Thyroid gland (tissue), 4 donors: Measurements from ENCODE around the gene NPAS2. TPM values are rescaled to one million over a fixed set of nuclear protein-coding genes. Genes with fewer than 3 reads are reported as not detected.

Experiments used
- DNase-seq, 2 donors: peaks; one replicate each; pipeline ENCODE4 v3.0.0-alpha.2; 2019
- H3K27ac ChIP-seq, 3 donors: fragments of 200-600 bp; sonication (generic); 1 replicate in 2 of 3; 2 replicates in 1 of 3; pipeline ENCODE4 v1.5.1; 2016 to 2019; ENCODE audit warnings: mild to moderate bottlenecking in 1 of 3, moderate library complexity in 1 of 3
- H3K27me3 ChIP-seq: fragments of 200-600 bp; sonication (generic); one replicate; pipeline ENCODE4 v1.5.1; 2019
- H3K36me3 ChIP-seq, 2 donors: fragments of 200-600 bp; sonication (generic); one replicate each; pipeline ENCODE4 v1.5.1; 2016 to 2019
- H3K4me1 ChIP-seq, 2 donors: fragments of 200-600 bp; sonication (generic); one replicate each; pipeline ENCODE4 v1.5.1; 2017 to 2019
- H3K4me3 ChIP-seq, 3 donors: fragments of 200-600 bp; sonication (generic); replicated peaks in 1 of 3; 1 replicate in 2 of 3; 2 replicates in 1 of 3; pipeline ENCODE4 v1.5.1; 2016; ENCODE audit warnings: mild to moderate bottlenecking in 1 of 3
- H3K9me3 ChIP-seq: fragments of 200-600 bp; sonication (generic); one replicate; pipeline ENCODE4 v1.5.1; 2017
- POLR2A ChIP-seq, 2 donors: fragments of 450-650 bp; IDR thresholded peaks; one replicate each; pipeline ENCODE4 v1.6.1; 2017; ENCODE audit warnings: antibody characterized with exemption in 2 of 2, mild to moderate bottlenecking in 2 of 2, moderate library complexity in 1 of 2
- WGBS, 2 donors: methylation state at CpG; one replicate each; pipeline ENCODE4 v1.1.5; 2017; 5-methylcytosine and 5-hydroxymethylcytosine counted together
- intact Hi-C: fragments of 100-400 bp; cut with DNase I; formaldehyde crosslinking; loops from one replicate; pipeline ENCODE4 v1.15.1; 2023
- total RNA-seq, 4 donors: library from RNA; depleted of rRNA; stranded (reverse); fragments of >200 nt; gene quantifications; one replicate each; pipeline ENCODE4 v1.2.3, GENCODE V29; 2016
- TF ChIP-seq, protein P1 (sequence below), 6 experiments: fragments of 200-600 bp in 3 of 6; fragments of 450-650 bp in 3 of 6; sonication (generic) in 3 of 6; IDR thresholded peaks; one replicate each; pipeline ENCODE4 v1.5.1; 2016 to 2019; ENCODE audit warnings: antibody characterized with exemption in 6 of 6, mild to moderate bottlenecking in 2 of 6, inconsistent platforms in 1 of 6, moderate library complexity in 1 of 6

NPAS2 gene, protein sequence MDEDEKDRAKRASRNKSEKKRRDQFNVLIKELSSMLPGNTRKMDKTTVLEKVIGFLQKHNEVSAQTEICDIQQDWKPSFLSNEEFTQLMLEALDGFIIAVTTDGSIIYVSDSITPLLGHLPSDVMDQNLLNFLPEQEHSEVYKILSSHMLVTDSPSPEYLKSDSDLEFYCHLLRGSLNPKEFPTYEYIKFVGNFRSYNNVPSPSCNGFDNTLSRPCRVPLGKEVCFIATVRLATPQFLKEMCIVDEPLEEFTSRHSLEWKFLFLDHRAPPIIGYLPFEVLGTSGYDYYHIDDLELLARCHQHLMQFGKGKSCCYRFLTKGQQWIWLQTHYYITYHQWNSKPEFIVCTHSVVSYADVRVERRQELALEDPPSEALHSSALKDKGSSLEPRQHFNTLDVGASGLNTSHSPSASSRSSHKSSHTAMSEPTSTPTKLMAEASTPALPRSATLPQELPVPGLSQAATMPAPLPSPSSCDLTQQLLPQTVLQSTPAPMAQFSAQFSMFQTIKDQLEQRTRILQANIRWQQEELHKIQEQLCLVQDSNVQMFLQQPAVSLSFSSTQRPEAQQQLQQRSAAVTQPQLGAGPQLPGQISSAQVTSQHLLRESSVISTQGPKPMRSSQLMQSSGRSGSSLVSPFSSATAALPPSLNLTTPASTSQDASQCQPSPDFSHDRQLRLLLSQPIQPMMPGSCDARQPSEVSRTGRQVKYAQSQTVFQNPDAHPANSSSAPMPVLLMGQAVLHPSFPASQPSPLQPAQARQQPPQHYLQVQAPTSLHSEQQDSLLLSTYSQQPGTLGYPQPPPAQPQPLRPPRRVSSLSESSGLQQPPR
- 10 to 100 TPM; 12.7 to 22.8 (median 16.1) TPM for total RNA-seq

DNA sequence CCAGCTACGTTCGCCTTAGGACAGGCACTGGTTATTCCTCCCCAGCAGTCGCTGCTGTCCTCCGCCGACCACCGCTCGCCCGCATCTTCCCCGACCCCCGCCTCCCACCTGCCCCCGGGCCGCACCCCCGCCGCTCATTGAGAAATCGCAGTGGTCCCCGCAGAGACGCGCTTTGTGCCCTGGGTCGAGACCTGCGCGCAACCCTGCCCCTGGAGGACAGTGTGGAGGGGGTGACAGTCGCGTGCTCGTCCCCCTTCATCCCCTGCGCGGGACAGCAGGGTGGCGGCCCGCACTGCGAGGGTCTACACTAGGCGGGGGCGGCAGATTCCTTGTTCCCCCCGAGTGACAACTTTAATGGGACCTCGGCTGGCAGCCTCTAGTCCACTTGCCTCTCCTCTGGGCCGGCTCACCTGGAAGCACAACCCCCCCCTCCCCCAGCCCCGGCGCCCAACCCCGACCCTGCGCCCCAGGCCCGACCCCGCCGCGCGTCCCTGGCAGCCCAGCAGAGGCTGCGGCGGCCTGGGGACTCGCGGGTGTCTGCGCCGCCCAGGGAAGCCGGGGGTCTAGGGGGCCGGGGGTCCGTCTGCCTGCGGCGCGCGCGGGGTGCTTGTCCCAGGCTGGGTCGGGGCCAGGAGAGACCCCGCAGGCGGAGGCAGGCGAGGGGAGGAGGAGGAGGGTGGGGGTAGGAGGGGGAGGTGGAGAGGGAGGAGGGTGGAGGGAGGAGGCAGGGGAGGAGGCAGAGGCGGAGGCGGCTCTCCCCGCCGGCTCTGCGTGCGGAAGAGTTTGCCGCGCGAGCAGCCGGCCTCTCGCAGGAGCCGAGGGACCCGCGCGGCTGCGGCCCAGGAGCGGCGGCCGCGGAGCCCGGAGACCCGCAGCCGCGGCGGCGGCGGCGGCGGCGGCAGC, at the start of gene NPAS2:
Gene NPAS2 (plus strand): TSS at position 770 of the 903 bp plus-strand sequence. CDS start 84,616 bp downstream, outside the sequence.
- Histone ChIP-seq H3K4me3 (peak within 1 kb of the TSS; percentile 37 to 70 (median 66)), H3K4me1 (peaks cover 8 to 14% of the 10 kb centered on the region in 2 donors), H3K27ac (peak within 1 kb of the TSS in 2 of 3 donors; percentile 81 to 87), H3K9me3 (no peaks in the 10 kb centered on the region), H3K27me3 (no peaks in the 10 kb centered on the region), H3K36me3 (no peaks in the 10 kb centered on the region)
- 0 to 1% methylated on average over 2 to 23 of the region's 91 CpGs for WGBS, 2 donors
- peak in 1 of 2 donors; percentile 61 for TF ChIP-seq POLR2A (IDR thresholded peaks at IDR 0.05)
- TF ChIP-seq, protein P1, sequence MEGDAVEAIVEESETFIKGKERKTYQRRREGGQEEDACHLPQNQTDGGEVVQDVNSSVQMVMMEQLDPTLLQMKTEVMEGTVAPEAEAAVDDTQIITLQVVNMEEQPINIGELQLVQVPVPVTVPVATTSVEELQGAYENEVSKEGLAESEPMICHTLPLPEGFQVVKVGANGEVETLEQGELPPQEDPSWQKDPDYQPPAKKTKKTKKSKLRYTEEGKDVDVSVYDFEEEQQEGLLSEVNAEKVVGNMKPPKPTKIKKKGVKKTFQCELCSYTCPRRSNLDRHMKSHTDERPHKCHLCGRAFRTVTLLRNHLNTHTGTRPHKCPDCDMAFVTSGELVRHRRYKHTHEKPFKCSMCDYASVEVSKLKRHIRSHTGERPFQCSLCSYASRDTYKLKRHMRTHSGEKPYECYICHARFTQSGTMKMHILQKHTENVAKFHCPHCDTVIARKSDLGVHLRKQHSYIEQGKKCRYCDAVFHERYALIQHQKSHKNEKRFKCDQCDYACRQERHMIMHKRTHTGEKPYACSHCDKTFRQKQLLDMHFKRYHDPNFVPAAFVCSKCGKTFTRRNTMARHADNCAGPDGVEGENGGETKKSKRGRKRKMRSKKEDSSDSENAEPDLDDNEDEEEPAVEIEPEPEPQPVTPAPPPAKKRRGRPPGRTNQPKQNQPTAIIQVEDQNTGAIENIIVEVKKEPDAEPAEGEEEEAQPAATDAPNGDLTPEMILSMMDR (IDR thresholded peaks at IDR 0.05): no peak
- intact Hi-C loops: loop anchor here (10.0 kb wide), 2 partner anchors 75 to 85 kb away; no protein-coding TSS in a partner anchor
- DNase-seq: peak; percentile 44 to 58

DNA sequence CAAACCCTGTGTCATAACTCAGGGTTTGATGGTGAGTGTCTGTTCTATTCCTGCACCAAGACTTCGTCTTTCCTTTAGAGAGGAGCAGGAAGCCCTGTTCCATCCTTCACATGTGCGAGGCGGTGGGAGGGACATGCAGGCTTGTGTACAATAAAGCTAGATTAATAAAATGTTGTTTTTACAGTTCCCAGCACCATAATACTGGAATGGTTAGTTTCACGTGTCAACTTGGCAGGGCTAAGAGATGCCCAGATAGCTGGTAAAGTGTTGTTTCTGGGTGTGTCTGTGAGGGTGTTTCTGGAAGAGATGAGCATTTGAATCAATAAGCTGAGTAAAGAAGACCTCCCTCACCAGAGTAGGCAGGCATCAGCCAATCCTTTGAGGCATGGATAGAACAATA, 48.8 kb upstream of the NPAS2 start:
- TF ChIP-seq, protein P1 (IDR thresholded peaks at IDR 0.05): no peak
- no peak for TF ChIP-seq POLR2A (IDR thresholded peaks at IDR 0.05)
- Histone ChIP-seq H3K27ac (no peak overlapping the region), H3K9me3 (no peaks in the 10 kb centered on the region), H3K27me3 (no peaks in the 10 kb centered on the region), H3K4me3 (no peak overlapping the region), H3K36me3 (no peaks in the 10 kb centered on the region), H3K4me1 (no peaks in the 10 kb centered on the region)
- intact Hi-C loops: no loop called here
- 88 to 95% methylated on average over 4 of the region's 4 CpGs for WGBS, 2 donors
- no peak for DNase-seq

DNA sequence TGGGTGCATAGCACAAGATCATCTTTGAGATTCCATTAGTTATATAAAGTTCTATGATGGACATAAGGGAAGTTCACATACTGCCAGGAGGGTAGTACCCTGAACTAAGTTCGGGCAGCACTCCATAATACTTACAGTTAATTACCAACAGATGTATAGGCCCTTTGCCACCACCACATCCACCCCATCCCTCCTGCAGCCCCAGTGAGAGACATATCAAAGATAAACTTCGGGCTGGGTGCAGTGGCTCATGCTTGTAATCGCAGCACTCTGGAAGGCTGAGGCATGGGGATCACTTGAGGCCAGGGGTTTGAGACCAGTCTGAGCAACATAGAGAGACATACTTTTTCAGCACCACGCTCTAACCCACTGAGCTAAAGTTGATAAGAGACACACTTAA, 46.4 kb upstream of the NPAS2 start:
- no peak overlapping the region for H3K4me3 ChIP-seq
- intact Hi-C loops: no loop called here
- 78 to 79% methylated on average over 4 of the region's 4 CpGs for WGBS, 2 donors
- DNase-seq: no peak
- no peaks in the 10 kb centered on the region for H3K4me1 ChIP-seq
- no peak overlapping the region for H3K27ac ChIP-seq
- no peaks in the 10 kb centered on the region for H3K36me3 ChIP-seq
- TF ChIP-seq, protein P1 (IDR thresholded peaks at IDR 0.05): no peak
- TF ChIP-seq POLR2A (IDR thresholded peaks at IDR 0.05): no peak
- no peaks in the 10 kb centered on the region for H3K9me3 ChIP-seq
- no peaks in the 10 kb centered on the region for H3K27me3 ChIP-seq

DNA sequence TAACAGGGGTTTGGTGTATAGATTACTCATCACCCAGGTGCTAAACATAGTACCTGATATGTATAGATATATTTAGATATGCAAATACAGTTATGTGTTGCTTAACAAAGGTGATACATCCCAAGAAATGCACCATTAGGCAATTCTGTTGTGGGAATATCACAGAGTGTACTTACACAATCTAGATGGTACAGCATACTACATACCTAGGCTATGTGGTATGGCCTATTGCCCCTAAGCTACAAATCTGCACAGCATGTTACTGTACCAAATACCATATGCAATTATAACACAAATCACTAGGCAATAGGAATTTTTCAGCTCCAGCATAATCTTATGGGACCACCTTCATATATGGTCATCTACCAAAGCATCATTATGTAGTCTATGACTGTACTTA, 43.5 kb upstream of the NPAS2 start:
- no peaks in the 10 kb centered on the region for H3K4me1 ChIP-seq
- no peak overlapping the region for H3K4me3 ChIP-seq
- no peak for DNase-seq
- H3K9me3 ChIP-seq: no peaks in the 10 kb centered on the region
- no peak overlapping the region for H3K27ac ChIP-seq
- H3K27me3 ChIP-seq: no peaks in the 10 kb centered on the region
- no peaks in the 10 kb centered on the region for H3K36me3 ChIP-seq
- intact Hi-C loops: no loop called here
- no peak for TF ChIP-seq POLR2A (IDR thresholded peaks at IDR 0.05)
- TF ChIP-seq, protein P1 (IDR thresholded peaks at IDR 0.05): no peak
